ENCODE data around the gene PTPRG. TPM values are rescaled to one million over a fixed set of nuclear protein-coding genes. Genes with fewer than 3 reads are reported as not detected.

Gene PTPRG
- total and polyA plus RNA-seq, 2 donors (not counting 1 experiment from before 2014, with no cell fraction given): 67.0 to 97.9 TPM

DNA sequence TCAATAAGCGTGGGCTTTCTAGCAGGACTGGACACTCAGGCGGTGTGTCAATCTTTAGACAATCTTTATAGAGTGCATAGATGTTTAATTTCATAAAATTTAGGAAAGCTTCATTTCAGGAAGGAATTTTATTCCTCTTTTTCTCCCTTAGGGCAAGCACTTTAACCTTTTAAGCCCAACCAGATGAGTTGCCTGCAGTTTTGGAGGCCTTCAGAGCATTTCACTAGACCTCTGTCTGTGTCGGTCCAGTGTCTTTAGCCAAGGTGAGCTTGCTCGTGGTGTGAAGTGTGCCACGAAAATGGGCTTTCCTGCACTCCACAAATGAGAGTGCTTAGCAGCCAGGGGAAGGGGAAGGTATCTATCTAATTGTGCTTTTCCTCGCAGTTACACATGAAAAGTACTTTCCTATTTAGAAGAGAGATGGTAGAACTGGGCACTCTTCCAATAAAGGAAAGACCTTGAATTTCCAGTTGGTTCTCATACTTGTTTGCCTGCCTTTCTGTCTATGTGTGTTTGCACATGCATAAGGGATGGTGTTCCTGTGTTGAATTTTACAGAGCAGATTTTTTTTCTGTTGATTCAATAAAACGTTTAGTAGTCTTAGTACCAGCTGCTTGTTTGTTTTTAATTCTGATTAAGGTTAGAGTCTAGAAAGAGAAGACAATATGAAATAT is 758.3 kb downstream of the PTPRG start:
- no peaks in the 10 kb centered on the region for H3K9me3 ChIP-seq (ENCODE audit: control insufficient read depth, insufficient read depth, low read depth, low read length)
- no peaks in the 10 kb centered on the region for H3K27me3 ChIP-seq (ENCODE audit: control insufficient read depth, insufficient read depth, low read length)
- no peak overlapping the region for H2AFZ ChIP-seq (ENCODE audit: low read length)
- peaks cover 3% of the 10 kb centered on the region for H3K4me1 ChIP-seq (ENCODE audit: control insufficient read depth, extremely low read depth, insufficient read depth, low read length)
- no peak for TF ChIP-seq CTCF (conservative IDR thresholded peaks at IDR 0.05 in 1 of 2, IDR thresholded peaks at IDR 0.05 in 1 of 2; ENCODE audit: low read depth in 1 of 2, low read length in 2 of 2)
- TF ChIP-seq EZH2 (IDR thresholded peaks at IDR 0.05; ENCODE audit: low read length, missing control alignments): no peak
- no peaks in the 10 kb centered on the region for H3K79me2 ChIP-seq (ENCODE audit: control insufficient read depth, insufficient read depth, low read length)
- peak overlapping the region; percentile 56 for H3K27ac ChIP-seq (ENCODE audit: insufficient read depth, low read length)
- peak overlapping the region; percentile 85 to 93 (median 87) for H3K4me3 ChIP-seq (replicated peaks in 1 of 4; ENCODE audit: control extremely low read depth in 1 of 4, insufficient read depth in 1 of 4, low read depth in 3 of 4, low read length in 4 of 4)
- H3K36me3 ChIP-seq (ENCODE audit: control insufficient read depth, insufficient read depth, low read length): no peaks in the 10 kb centered on the region
- no peak for DNase-seq (ENCODE audit: low read depth in 2 of 2)
- peak overlapping the region; percentile 74 for H3K4me2 ChIP-seq (ENCODE audit: extremely low read depth, insufficient read depth, low read length)
- no peak overlapping the region for H3K9ac ChIP-seq (ENCODE audit: insufficient read depth, low read length)
- H4K20me1 ChIP-seq (ENCODE audit: control insufficient read depth, extremely low read depth, insufficient read depth, low read length): no peaks in the 10 kb centered on the region

- Histone ChIP-seq H3K79me2 (ENCODE audit: control insufficient read depth, insufficient read depth, low read length) (no peaks in the 10 kb centered on the region), H3K27me3 (ENCODE audit: control insufficient read depth, insufficient read depth, low read length) (no peaks in the 10 kb centered on the region), H2AFZ (ENCODE audit: low read length) (no peak overlapping the region), H3K9me3 (ENCODE audit: control insufficient read depth, insufficient read depth, low read depth, low read length) (no peaks in the 10 kb centered on the region), H3K4me1 (ENCODE audit: control insufficient read depth, extremely low read depth, insufficient read depth, low read length) (peaks cover 2% of the 10 kb centered on the region), H3K36me3 (ENCODE audit: control insufficient read depth, insufficient read depth, low read length) (no peaks in the 10 kb centered on the region), H3K9ac (ENCODE audit: insufficient read depth, low read length) (no peak overlapping the region), H3K4me2 (ENCODE audit: extremely low read depth, insufficient read depth, low read length) (no peak overlapping the region), H3K4me3 (replicated peaks in 1 of 4; ENCODE audit: control extremely low read depth in 1 of 4, insufficient read depth in 1 of 4, low read depth in 3 of 4, low read length in 4 of 4) (no peak overlapping the region), H4K20me1 (ENCODE audit: control insufficient read depth, extremely low read depth, insufficient read depth, low read length) (no peaks in the 10 kb centered on the region), H3K27ac (ENCODE audit: insufficient read depth, low read length) (no peak overlapping the region)
- TF ChIP-seq EZH2 (IDR thresholded peaks at IDR 0.05; ENCODE audit: low read length, missing control alignments): no peak
- TF ChIP-seq CTCF (conservative IDR thresholded peaks at IDR 0.05 in 1 of 2, IDR thresholded peaks at IDR 0.05 in 1 of 2; ENCODE audit: low read depth in 1 of 2, low read length in 2 of 2): no peak
- DNase-seq (ENCODE audit: low read depth in 2 of 2): no peak
Observed at GRCh38 chr3:62323241-62323640, 761.9 kb downstream of the PTPRG start.

DNA sequence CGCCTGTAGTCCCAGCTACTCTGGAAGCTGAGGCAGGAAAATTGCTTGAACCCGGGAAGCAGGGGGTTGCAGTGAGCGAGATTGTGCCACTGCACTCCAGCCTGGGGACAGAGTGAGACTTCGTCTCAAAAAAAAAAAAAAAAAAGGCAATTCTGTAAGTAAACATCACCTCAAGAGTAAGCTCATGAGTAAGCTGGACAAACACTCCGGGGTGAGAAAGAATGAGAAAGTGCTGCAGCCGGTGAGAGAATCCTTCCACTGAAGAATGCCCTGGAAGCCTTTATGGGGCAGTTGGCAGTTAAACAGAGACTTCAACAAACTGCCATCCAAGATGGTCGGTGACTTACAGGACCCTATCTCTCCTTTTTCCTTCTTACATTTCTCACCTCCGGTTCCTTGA is 764.5 kb downstream of the PTPRG start:
- H3K4me1 ChIP-seq (ENCODE audit: control insufficient read depth, extremely low read depth, insufficient read depth, low read length): no peaks in the 10 kb centered on the region
- H3K4me3 ChIP-seq (replicated peaks in 1 of 4; ENCODE audit: control extremely low read depth in 1 of 4, insufficient read depth in 1 of 4, low read depth in 3 of 4, low read length in 4 of 4): no peak overlapping the region
- H3K9ac ChIP-seq (ENCODE audit: insufficient read depth, low read length): no peak overlapping the region
- H3K4me2 ChIP-seq (ENCODE audit: extremely low read depth, insufficient read depth, low read length): no peak overlapping the region
- no peak for DNase-seq (ENCODE audit: low read depth in 2 of 2)
- H4K20me1 ChIP-seq (ENCODE audit: control insufficient read depth, extremely low read depth, insufficient read depth, low read length): no peaks in the 10 kb centered on the region
- no peaks in the 10 kb centered on the region for H3K79me2 ChIP-seq (ENCODE audit: control insufficient read depth, insufficient read depth, low read length)
- H3K36me3 ChIP-seq (ENCODE audit: control insufficient read depth, insufficient read depth, low read length): no peaks in the 10 kb centered on the region
- no peak overlapping the region for H2AFZ ChIP-seq (ENCODE audit: low read length)
- H3K27ac ChIP-seq (ENCODE audit: insufficient read depth, low read length): no peak overlapping the region
- H3K27me3 ChIP-seq (ENCODE audit: control insufficient read depth, insufficient read depth, low read length): no peaks in the 10 kb centered on the region
- H3K9me3 ChIP-seq (ENCODE audit: control insufficient read depth, insufficient read depth, low read depth, low read length): no peaks in the 10 kb centered on the region
- TF ChIP-seq EZH2 (IDR thresholded peaks at IDR 0.05; ENCODE audit: low read length, missing control alignments) (no peak), CTCF (conservative IDR thresholded peaks at IDR 0.05 in 1 of 2, IDR thresholded peaks at IDR 0.05 in 1 of 2; ENCODE audit: low read depth in 1 of 2, low read length in 2 of 2) (no peak)
